Suprapubic skin (tissue), 4 donors: Measurements from ENCODE around the gene CTXN1. TPM values are rescaled to one million over a fixed set of nuclear protein-coding genes. Genes with fewer than 3 reads are reported as not detected.

Experiments
- total RNA-seq, 4 donors: library from RNA; depleted of rRNA; stranded (reverse); fragments of >200 nt; gene quantifications; one replicate each; pipeline ENCODE4 v1.1.0, GENCODE V29; 2016

Gene CTXN1
- total RNA-seq, 4 donors from 2014 or later = 1.2 to 3.6 (median 2.6) TPM

Other genes with a start within 250 kb of the CTXN1 start
- 1 to 10 TPM in 1 of 4 donors, not detected in 3; 1.4 TPM for gene MCEMP1, start 249.0 kb downstream of the CTXN1 start, total RNA-seq
- gene TRAPPC5, start 245.3 kb downstream of the CTXN1 start, total RNA-seq = 100 to 1,000 TPM in 2 of 4 donors, 10 to 100 TPM in 2; 63.0 to 144 (median 103) TPM
- not detected for gene FCER2, start 224.0 kb downstream of the CTXN1 start, total RNA-seq
- gene CLEC4G, start 194.0 kb downstream of the CTXN1 start, total RNA-seq = 1 to 10 TPM in 1 of 4 donors, under 1 TPM in 1, not detected in 2; 0.49 to 3.9 TPM
- gene CD209, start 178.6 kb downstream of the CTXN1 start, total RNA-seq = 1 to 10 TPM in 1 of 4 donors, under 1 TPM in 3; 0.16 to 1.6 (median 0.50) TPM
- gene CLEC4M, start 162.9 kb downstream of the CTXN1 start, total RNA-seq = not detected
- gene EVI5L, start 95.9 kb downstream of the CTXN1 start, total RNA-seq = 10 to 100 TPM; 17.2 to 29.4 (median 25.6) TPM
- 1 to 10 TPM in 1 of 4 donors, under 1 TPM in 3; 0.26 to 1.1 (median 0.74) TPM for gene PRR36, start 51.7 kb downstream of the CTXN1 start, total RNA-seq
- 10 to 100 TPM; 15.2 to 41.6 (median 30.9) TPM for gene LRRC8E, start 37.6 kb downstream of the CTXN1 start, total RNA-seq
- gene MAP2K7, start 22.3 kb downstream of the CTXN1 start, total RNA-seq = 10 to 100 TPM; 25.1 to 52.4 (median 29.3) TPM
- not detected for gene TGFBR3L, start 11.3 kb downstream of the CTXN1 start, total RNA-seq
- gene SNAPC2, start 5.8 kb downstream of the CTXN1 start, total RNA-seq = 10 to 100 TPM; 11.1 to 22.3 (median 19.6) TPM
- gene TIMM44, start 17.5 kb upstream of the CTXN1 start, total RNA-seq = 10 to 100 TPM; 34.6 to 85.1 (median 54.5) TPM
- gene ELAVL1, start 79.5 kb upstream of the CTXN1 start, total RNA-seq = 10 to 100 TPM; 32.4 to 38.2 (median 37.2) TPM
- gene CCL25, start 126.6 kb upstream of the CTXN1 start, total RNA-seq = not detected
- gene FBN3, start 223.5 kb upstream of the CTXN1 start, total RNA-seq = under 1 TPM in 2 of 4 donors, not detected in 2; 0.05 to 0.17 TPM